Stimulated activated CD4-positive, alpha-beta T cell treated with anti-CD3 and anti-CD28 coated beads, Interleukin-1b, Interleukin-23, amount 100 ng/mL, for 1 hour (primary cell): ENCODE results near the gene CSF3.
A peak's percentile ranks its signal among the peaks of the same experiment; 100 is the strongest.

Experiments used
- DNase-seq, 2 donors: peaks; one replicate each; pipeline ENCODE4 v3.0.0-alpha.2; 2020; ENCODE audit warnings: low read depth in 2 of 2

The CSF3 gene, protein sequence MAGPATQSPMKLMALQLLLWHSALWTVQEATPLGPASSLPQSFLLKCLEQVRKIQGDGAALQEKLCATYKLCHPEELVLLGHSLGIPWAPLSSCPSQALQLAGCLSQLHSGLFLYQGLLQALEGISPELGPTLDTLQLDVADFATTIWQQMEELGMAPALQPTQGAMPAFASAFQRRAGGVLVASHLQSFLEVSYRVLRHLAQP

DNA sequence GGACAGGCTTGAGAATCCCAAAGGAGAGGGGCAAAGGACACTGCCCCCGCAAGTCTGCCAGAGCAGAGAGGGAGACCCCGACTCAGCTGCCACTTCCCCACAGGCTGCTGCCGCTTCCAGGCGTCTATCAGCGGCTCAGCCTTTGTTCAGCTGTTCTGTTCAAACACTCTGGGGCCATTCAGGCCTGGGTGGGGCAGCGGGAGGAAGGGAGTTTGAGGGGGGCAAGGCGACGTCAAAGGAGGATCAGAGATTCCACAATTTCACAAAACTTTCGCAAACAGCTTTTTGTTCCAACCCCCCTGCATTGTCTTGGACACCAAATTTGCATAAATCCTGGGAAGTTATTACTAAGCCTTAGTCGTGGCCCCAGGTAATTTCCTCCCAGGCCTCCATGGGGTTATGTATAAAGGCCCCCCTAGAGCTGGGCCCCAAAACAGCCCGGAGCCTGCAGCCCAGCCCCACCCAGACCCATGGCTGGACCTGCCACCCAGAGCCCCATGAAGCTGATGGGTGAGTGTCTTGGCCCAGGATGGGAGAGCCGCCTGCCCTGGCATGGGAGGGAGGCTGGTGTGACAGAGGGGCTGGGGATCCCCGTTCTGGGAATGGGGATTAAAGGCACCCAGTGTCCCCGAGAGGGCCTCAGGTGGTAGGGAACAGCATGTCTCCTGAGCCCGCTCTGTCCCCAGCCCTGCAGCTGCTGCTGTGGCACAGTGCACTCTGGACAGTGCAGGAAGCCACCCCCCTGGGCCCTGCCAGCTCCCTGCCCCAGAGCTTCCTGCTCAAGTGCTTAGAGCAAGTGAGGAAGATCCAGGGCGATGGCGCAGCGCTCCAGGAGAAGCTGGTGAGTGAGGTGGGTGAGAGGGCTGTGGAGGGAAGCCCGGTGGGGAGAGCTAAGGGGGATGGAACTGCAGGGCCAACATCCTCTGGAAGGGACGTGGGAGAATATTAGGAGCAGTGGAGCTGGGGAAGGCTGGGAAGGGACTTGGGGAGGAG, at the start of gene CSF3:
Gene CSF3 (plus strand): TSS at position 436 of the 993 bp plus-strand sequence. CDS start 35 bp downstream, at position 471.
- DNase-seq, result no peak

GRCh38 chr17:39966771-39967170, 48.5 kb upstream of the CSF3 start:
- DNase-seq, result no peak

- DNase-seq, result no peak
Observed at GRCh38 chr17:39968761-39969160, 46.5 kb upstream of the CSF3 start.

DNA sequence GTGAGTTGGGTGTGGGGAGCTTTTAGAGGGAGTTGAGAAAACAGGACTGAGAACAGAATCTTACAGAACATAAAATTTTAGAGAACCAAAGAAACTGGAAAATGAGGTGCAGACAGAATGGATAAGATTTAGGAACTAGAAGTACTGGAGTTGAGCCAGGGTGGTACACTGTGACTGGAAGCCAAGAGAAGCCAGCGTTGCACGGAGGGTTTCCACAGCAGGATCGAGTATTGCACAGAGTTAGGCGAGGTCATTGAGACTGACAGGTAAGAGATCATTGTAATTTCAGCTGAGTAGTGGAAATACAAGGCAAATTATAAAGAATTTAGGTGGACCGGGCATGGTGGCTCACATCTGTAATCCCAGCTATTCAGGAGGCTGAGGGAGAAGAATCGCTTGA, 45.9 kb upstream of the CSF3 start:
- no peak for DNase-seq

GRCh38 chr17:39970157-39970692, 45.0 kb upstream of the CSF3 start:
- no peak for DNase-seq

DNA sequence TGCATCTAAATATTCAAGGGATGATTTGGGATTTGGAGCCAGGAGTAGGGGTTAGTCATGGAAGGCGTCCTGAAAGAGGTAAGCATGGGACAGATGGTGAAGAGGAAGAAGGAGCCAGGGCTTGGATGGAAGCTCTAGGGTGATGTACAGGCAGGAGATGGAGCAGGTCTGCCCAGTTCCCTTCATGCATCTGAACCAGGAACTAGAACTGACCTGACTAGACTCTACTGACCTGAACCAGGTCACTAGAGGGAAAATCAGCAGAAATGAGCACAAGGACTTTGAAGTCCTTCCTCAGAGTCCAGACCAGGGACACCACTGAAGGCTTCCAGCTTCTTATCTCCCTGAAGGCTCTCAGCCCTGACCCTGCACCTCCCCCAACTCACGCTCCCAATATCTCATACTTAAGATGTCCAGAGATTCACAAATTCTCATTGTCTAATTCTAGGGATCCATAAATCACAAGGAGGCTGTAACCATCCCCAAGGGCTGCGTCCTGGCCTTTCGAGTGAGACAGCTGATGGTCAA, 44.1 kb upstream of the CSF3 start:
- no peak for DNase-seq

DNA sequence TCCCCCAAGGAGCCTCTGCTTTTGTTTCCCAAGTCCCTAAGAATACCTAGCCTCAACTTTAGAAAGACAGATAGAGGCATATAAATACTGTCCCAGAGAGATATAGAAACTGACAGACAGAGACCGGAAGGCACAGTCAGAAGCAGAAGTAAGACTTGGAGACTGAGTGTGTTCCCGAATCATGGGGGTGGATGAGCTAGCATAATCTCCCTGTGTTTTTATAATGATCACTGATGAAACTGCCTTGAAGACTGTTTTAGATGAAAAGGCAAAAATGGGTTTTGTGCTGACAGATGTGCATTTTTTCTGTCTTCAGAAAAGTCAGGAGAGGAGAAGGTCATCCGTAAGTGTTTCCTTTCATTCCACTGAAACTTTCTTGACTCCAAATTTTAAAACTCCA, 43.0 kb upstream of the CSF3 start:
- DNase-seq, result no peak

- DNase-seq, result no peak
Observed at GRCh38 chr17:39973496-39973895, 41.7 kb upstream of the CSF3 start.

DNA sequence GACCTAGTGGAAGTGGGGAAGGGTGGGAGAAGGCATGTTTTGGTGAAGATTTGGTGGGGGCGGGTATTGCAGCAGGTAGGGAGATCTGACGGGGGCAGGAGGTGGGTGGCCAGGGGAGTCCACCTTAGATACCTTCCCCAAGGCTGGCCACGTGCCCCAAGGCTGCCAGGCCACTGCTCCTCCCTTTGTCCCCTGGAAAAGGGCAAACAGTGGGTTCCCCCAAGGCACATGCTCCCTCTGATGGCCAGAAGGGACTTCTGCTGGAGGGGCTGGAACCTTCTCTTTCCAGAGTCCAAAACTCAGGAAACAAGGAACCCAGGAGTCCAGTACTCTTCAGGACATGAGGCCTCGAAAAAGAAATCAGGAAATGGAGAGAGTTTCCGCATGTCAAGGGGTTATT, 40.8 kb upstream of the CSF3 start:
- no peak for DNase-seq

DNA sequence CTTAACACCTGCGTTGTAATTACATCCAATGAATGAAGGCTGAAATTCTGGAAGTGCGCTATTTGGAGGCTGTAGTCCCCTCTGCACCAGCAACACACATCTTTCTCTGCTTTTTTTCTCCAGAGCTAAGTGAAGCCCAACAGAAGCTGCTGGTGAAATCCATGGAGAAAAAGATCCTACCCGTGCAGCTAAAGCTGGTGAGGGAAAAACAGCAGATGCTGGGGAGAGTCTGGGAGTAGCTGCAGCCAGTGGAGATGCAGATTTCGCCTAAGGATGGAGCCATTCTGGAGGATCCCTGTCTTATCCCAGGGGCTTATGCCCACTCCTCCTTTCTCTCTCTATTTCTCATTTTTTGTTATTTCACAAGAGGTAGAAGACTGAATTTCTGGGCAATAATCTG, 39.4 kb upstream of the CSF3 start:
- DNase-seq, result no peak

DNA sequence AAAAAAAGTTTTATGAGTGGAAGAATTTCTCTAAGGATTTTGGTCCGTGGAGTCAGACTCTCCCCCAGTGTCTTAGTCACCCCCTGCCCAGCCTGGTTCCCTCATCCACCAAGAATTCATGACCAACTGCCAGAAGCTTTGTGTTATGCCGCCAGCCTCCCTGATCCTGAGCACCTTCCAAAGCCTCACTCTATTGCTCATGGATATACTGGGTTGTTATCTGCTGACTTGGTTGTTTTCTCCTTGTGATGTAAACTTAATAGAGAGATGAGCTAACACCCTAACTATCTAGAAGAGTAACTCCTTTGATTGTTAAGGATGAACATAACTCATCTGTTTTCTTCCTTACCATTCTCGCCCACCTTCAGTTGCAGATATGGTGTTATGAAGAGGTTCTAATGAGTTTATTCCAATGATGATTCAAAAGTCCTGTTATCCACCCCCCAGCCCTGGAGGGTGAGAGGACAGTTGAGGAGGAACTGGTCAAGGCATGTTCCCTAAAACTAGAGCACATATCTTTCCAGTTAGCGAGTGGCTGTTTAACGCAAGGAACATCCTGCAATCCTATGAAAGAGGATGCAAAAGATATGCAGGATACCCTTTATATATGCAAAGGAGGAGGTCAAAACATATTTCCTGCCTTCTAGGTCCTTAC, 36.1 kb upstream of the CSF3 start:
- DNase-seq, result no peak

DNA sequence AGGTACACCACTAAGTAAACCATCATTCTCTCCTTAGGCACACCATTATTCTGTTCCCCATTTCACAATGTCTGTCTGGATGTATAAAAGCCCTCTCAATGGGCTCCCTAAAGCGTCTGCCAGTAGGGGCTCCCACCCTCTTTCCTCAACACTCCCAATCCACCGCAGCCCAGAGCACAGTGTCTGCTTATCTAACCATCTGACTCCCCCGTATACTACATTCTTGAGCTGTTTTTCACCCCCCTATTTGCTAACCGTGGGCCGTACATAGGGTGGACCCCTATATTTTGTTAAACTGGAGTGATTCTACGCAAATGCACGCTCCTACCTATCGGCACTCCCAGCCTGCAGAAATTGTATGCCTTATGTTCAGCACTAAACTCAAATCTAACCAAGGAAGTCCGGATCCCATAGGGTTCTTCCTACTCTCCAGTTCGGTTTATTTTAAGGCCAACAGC, 35.3 kb upstream of the CSF3 start:
- DNase-seq, result no peak

DNA sequence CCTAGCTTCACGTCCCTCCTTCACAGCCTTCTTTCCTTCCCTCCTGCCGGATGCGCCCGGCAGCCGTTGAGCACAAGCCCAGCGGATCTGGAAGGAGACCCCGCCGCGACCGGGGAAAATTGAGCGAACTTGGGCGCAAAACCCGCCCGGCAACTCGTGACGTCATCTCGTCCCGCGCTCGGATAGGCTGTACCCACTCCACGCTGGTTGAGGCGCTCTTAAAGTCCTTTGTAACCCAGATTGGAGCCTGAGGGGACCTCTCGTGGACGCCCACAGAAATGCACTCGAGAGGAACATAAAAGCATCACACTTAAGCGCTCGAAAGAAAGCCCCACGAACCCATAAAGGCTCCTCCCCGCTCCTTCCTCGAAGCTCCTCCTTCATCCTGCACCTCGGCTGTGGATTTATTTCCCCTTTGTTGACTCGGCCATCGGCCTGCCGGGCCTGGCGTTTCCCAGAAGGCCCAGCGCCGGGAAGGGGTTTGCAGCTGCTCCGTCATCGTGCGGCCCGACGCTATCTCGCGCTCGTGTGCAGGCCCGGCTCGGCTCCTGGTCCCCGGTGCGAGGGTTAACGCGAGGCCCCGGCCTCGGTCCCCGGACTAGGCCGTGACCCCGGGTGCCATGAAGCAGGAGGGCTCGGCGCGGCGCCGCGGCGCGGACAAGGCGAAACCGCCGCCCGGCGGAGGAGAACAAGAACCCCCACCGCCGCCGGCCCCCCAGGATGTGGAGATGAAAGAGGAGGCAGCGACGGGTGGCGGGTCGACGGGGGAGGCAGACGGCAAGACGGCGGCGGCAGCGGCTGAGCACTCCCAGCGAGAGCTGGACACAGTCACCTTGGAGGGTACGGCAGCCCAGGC, 34.7 kb upstream of the CSF3 start, which contains the start of gene PSMD3:
Gene PSMD3 (plus strand): TSS at position 457 of the 856 bp plus-strand sequence. CDS start 164 bp downstream, at position 621.
- DNase-seq, result peak; percentile 91 to 95

DNA sequence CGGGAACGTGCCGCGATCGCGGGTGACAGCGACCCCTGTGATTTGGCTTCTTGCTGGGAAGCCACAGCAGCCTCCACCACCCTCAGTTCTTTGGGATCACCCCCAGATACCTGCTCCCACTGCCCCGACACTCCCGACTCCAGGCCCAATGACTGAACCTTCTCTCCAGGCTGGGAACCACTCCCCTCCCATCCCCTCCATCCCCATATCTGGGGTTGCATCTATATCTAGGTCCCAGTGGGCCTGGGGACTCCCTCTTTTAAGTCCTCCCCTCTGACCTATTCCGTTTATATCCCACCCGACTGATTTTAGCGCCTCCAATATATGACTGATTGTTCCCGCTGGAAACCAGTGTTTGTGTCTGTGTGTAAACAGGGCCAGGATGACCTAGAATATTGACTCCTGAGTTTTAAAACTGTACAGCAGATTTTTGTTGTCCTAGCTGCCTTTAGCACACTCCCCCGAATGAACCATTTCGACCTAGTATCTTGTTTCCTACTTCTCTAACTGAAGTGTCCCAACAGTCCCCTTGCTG, 34.0 kb upstream of the CSF3 start:
- no peak for DNase-seq

GRCh38 chr17:39981766-39982375, 33.4 kb upstream of the CSF3 start:
- no peak for DNase-seq

GRCh38 chr17:39988206-39988810, 26.9 kb upstream of the CSF3 start:
- no peak for DNase-seq

DNA sequence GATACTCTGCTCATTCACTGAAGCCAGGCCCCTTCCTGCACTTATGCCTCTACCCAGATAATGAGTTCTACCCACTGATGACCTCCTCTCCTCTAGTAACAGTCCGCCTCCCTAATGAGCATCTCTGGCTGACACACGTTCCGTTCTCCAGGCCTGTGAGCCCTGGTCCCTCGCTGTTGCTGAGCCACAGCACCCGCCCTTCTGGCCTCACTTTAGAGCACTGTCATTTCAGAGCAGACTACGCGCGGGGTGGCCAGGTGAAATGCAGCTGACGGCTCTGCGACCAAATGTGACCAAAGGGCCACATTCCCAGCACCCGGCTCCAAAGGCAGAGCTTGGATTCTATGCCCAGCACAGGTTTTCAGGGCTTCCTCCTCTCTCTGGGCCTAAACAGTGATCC, 20.8 kb upstream of the CSF3 start:
- no peak for DNase-seq

- no peak for DNase-seq
Observed at GRCh38 chr17:39995438-39995837, 19.8 kb upstream of the CSF3 start.

GRCh38 chr17:39996162-39996561, 19.1 kb upstream of the CSF3 start:
- DNase-seq, result no peak

- no peak for DNase-seq
Observed at GRCh38 chr17:39996800-39997199, 18.4 kb upstream of the CSF3 start.
